Kidney glomerular epithelial cell (primary cell): ENCODE results near the gene FBLN7.
"Not testable (repeated sequence)": the region's sequence is repeated elsewhere in the genome, so short reads cannot be mapped to it uniquely, and the experiment has no call there.

Source experiments
- DNase-seq: peaks from one replicate; lab custom pipeline; 2025; lab: John Stamatoyannopoulos, UW

Gene FBLN7

DNA sequence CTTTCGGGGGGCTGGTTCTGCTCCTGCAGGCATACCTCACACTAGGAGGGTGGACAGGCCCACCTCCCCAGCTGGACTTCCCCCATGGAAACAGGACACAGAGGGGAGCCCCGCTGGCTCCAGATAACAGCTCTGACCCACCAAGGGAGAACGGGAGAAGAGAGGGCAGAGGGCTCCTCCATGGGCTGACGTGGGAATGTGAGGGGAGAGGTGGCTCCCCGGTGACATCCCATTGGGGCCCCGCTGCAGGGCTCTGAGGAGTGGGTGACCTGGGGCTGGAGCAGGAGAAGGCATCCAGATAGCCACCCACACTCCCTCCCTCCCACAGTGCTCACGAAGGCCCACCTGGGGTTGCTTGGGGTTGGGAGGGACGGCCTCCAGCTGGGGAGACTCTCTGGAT is 45.9 kb downstream of the FBLN7 start:
- DNase-seq, result no peak

DNA sequence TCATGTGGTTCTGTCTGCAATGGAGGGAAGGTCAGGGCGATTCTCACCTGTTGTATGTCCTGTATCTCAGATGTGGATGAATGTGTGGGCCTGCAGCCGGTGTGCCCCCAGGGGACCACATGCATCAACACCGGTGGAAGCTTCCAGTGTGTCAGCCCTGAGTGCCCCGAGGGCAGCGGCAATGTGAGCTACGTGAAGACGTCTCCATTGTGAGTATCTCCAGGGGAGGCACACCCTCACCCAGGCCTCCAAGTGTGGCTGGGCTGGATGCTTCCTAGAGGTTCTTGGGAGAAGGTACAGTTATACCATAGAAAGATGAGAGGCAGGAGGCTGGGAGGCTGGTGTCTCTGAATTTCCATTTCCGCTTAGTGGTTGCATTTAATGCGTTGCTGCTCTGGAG is 46.9 kb downstream of the FBLN7 start:
- DNase-seq, result no peak

DNA sequence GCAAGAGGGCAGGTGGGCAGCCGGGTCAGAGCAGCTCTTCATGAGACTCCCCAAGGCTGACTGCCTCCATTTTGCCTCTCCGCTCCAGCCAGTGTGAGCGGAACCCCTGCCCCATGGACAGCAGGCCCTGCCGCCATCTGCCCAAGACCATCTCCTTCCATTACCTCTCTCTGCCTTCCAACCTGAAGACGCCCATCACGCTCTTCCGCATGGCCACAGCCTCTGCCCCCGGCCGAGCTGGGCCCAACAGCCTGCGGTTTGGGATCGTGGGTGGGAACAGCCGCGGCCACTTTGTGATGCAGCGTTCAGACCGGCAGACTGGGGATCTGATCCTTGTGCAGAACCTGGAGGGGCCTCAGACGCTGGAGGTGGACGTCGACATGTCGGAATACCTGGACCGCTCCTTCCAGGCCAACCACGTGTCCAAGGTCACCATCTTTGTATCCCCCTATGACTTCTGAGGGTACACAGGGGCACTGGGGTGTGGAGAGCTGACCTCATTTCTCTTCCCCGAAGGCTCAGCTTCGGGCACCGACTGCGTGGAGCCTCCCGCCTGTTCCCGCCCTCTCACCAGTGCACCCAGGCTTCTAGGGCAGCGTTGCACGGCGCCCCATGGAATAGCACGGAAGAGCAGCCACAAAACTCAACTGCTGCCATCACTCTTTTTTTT is 49.0 kb downstream of the FBLN7 start:
- DNase-seq, result no peak

DNA sequence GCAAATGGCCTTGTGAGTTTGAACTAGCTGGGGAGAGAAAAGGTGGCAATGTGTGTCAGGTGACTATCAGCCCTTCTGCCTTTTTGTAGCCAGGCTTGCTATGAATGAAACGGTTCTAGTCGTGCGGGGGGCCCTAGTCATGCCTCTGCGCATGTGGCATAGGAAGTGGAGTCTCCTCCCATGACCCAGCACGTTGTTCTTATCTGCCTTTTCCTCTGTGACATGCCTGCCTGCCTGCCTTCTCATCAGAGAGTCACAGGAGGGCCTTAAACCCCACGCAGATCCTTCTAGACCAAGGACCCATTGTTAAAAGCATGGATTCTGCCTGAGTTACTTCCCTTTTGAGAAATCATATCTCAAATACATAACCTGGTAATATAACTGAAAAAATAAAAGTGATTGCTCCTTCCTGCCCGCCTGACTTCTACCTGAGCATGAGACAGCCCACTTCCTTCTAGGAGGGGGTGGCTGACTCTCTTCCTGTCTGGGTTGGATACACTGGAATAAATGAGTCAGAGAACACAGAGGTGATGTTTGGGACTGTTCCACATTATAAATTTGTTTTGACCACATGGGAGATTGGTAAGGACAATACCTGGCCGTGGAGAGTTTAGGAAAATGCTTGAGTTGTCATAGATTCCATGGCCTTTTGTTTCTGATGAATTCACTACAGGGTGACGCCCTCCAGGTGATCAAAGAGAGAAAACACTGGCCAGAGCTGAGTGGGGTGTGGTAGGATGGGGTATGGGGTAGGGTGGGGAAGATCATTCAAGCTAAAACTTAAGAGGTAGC is 49.8 kb downstream of the FBLN7 start:
- no peak for DNase-seq

GRCh38 chr2:112189001-112189556 is 50.9 kb downstream of the FBLN7 start:
- DNase-seq, result no peak

GRCh38 chr2:112194028-112194427 is 55.8 kb downstream of the FBLN7 start:
- no peak for DNase-seq

DNA sequence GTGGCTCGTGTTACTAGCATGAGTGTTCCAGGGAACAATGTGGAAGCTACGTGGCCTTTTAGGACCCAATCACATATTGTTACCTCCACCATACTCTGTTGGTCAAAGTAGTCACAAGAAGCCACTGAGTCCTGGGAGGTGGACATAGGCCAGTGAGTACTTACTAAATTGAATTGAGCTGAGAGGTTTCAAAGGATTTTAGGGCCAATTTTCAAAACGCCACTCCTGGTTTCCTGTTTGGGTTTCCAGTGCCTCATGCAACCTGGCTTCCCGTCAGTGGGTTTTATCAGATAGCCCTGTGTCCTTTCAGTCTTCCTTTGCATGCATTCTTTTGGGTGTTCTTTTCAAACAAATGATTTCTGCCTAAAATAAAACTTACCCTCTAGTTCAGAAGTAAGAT is 56.3 kb downstream of the FBLN7 start:
- no peak for DNase-seq

DNA sequence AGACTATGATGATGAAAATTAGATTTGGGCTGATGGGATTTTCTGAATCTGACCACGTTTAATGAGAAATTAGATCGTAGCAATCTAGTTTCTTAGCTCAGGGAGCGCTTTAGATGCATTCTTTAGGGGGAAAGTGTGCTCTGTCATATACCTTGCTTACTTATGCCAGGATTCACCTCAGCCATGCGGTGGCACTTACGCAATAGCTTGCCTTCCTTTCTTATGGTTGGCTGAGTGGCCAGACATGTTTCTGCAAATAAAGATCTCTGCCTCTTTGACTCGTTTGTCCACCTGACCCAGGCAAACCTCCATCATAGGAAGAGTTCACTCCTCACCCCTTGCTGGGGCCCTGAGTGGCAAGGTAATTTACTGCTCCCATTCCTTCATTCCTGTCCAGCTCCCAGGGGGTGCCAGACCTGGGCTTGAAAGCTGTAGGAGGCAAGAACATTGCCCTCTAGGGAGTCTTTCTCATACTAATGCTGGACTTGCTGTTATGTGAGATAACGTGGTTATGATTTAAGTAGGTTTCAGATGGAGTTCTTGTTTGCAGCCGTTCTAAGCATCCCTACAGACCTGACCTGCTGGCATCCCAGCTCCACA is 57.1 kb downstream of the FBLN7 start:
- no peak for DNase-seq

- DNase-seq, result no peak
Measured at GRCh38 chr2:112195950-112196349, 57.8 kb downstream of the FBLN7 start.

DNA sequence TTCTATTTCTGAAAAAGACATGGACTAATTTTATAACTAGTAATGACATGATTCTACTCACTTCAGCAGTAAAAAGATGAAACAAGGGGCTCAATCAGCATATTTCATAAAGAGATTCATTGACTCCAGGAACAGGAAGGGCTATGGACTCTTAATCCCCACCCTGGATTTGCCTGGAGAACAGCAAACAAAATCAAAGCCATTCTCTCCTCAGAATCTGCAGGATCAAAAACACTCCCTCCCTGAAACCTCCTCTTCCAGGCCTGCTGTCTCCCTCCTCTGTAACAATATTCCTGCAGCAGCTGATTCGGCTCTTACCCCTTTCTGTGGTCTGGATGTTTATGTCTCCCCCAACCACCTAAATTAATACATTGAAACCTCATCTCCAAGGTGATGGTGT is 59.7 kb downstream of the FBLN7 start:
- no peak for DNase-seq

GRCh38 chr2:112198780-112199179 is 60.6 kb downstream of the FBLN7 start:
- DNase-seq, result no peak

GRCh38 chr2:112199188-112199587 is 61.0 kb downstream of the FBLN7 start:
- DNase-seq, result no peak

GRCh38 chr2:112201696-112202430 is 63.7 kb downstream of the FBLN7 start:
- no peak for DNase-seq

DNA sequence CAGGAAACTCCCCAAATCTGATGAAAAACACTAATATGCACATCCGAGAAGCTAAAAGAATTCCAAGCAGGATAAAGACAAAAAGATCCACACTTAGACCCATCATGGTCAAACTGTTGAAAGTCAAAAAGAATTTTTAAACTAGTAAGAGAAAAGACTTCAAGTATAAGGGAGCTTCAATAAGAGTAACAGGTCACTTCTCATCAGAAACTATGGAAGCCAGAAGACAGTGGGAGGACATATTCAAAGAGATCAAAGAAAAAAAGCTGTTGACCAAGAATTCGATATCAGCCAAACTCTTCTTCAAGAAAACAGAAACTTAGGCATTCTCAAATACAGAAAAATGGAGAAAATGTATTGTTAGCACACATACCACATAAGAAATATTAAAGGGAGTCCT is 66.2 kb downstream of the FBLN7 start:
- DNase-seq, result no peak

GRCh38 chr2:112207905-112208304 is 69.7 kb downstream of the FBLN7 start:
- not testable (repeated sequence) for DNase-seq

DNA sequence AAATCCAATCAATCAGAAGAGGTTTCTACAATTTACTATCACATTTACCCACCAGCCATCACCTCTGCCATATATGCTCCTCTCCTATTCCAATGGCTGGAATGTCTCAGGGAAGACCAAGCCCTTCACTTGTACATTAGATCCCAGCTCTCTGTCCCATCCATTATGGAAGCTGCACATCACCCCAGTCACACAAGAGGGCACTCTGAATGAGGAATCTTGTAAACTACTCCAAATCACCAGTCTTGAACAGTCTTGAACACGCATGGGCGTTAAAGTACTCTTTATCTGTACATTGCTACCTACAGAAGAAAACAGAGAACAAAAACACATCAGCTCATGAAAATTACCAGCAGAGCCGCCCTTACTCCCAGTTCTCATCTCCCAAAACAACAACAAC is 78.0 kb downstream of the FBLN7 start:
- no peak for DNase-seq

DNA sequence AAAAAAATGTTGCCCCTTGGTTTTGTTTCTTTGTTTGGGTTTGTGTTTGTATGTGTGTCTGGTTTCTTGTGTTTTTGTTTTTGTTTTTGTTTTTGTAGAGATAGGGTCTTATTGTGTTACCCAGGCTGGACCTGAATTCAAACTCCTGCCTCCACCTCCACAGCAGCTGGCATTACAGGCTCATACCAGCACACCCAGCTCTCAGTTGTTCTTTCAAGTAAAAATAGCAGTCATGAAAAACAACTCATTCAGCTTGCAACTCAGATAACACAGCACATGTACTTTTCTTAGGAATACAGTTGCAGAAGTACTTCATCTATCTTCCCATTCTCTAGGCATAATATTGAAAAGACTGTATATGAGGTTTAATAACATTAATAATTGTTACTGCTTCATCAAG is 79.7 kb downstream of the FBLN7 start:
- DNase-seq, result no peak

DNA sequence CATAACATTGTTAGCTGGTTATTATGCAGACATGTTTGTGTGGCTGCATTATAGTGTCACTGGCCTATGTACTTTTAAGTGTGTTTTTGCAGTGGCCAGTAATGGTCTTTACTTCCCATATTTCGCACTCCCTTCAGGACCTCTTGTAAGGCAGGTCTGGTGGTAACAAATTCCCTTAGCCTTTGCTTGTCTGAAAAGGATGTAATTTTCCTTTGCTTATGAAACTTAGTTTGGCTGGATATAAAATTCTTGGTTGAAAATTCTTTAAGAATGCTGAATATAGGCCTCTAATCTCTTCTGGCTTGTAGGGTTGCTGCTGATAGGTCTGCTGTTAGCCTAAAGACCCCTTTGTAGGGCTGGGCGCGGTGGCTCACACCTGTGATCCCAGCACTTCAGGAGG is 82.0 kb downstream of the FBLN7 start:
- no peak for DNase-seq

DNA sequence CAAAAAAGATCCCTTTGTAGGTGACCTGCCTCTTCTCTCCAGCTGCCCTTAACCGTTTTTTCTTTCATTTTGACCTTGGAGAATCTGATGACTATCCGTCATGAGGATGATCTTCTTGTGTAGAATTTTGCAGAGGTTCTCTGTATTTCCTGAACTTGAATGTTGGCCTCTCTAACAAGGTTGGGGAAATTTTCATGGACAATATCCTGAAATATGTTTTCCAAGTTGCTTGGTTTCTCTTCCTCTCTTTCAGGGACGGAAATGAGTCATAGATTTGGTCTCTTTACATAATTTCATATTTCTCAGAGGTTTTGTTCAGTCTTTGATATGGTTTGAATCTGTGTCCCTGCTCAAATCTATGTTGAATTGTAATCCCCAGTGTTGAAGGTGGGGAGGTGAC is 82.6 kb downstream of the FBLN7 start:
- DNase-seq, result no peak

GRCh38 chr2:112229348-112229747 is 91.2 kb downstream of the FBLN7 start:
- no peak for DNase-seq

- DNase-seq, result no peak
Measured at GRCh38 chr2:112230371-112230770, 92.2 kb downstream of the FBLN7 start.
